Gastrocnemius medialis (tissue), 4 donors: Measurements from ENCODE around the gene POLL. TPM values are rescaled to one million over a fixed set of nuclear protein-coding genes. Genes with fewer than 3 reads are reported as not detected.

Experiments used
- ATAC-seq, 2 donors: fragments of 150-250 bp; one replicate each; pipeline ENCODE4 v1.9.1; 2016
- DNase-seq, 2 donors: peaks; one replicate each; pipeline ENCODE4 v3.0.0-alpha.2; 2019
- H3K27ac ChIP-seq, 4 donors: fragments of 200-600 bp; sonication (generic); 1 replicate in 1 of 4; 2 replicates in 3 of 4; pipeline ENCODE4 v1.5.1; 2016 to 2018; ENCODE audit warnings: mild to moderate bottlenecking in 2 of 4, moderate library complexity in 1 of 4
- H3K27me3 ChIP-seq, 3 donors: fragments of 200-600 bp; sonication (generic) in 2 of 3; 1 replicate in 1 of 3; 2 replicates in 2 of 3; pipeline versions ENCODE4 v1.5.1 to v1.6.0; 2016 to 2019; ENCODE audit warnings: mild to moderate bottlenecking in 1 of 3, moderate library complexity in 1 of 3
- H3K36me3 ChIP-seq, 2 donors: fragments of 200-600 bp; sonication (generic) in 1 of 2; one replicate each; pipeline ENCODE4 v1.5.1; 2017 to 2018
- H3K4me1 ChIP-seq, 2 donors: fragments of 200-600 bp; sonication (generic) in 1 of 2; one replicate each; pipeline ENCODE4 v1.5.1; 2016 to 2017; ENCODE audit warnings: mild to moderate bottlenecking in 2 of 2
- H3K4me3 ChIP-seq, 4 donors: fragments of 200-600 bp; sonication (generic) in 3 of 4; 1 replicate in 1 of 4; 2 replicates in 3 of 4; pipeline ENCODE4 v1.5.1; 2016 to 2019; ENCODE audit warnings: mild to moderate bottlenecking in 2 of 4
- H3K9me3 ChIP-seq, 3 donors: fragments of 200-600 bp; sonication (generic) in 2 of 3; 1 replicate in 1 of 3; 2 replicates in 2 of 3; pipeline ENCODE4 v1.5.1; 2016 to 2019
- POLR2A ChIP-seq, 2 donors: fragments of 450-650 bp; IDR thresholded peaks; one replicate each; pipeline ENCODE4 v1.6.1; 2017; ENCODE audit warnings: antibody characterized with exemption in 2 of 2, mild to moderate bottlenecking in 2 of 2, moderate library complexity in 2 of 2
- in situ Hi-C, 4 donors: fragments of 200-750 bp; cut with MboI; loops; one replicate each; pipeline versions ENCODE4 v1.15.0 to v1.8.0; 2017; ENCODE audit warnings: low sequenced_read_pairs in 4 of 4
- intact Hi-C: fragments of 100-400 bp; cut with DNase I; formaldehyde crosslinking; loops from one replicate; pipeline ENCODE4 v1.15.1; 2023; ENCODE audit warnings: low total_unique reads
- total RNA-seq, 4 donors: library from RNA; depleted of rRNA; stranded (reverse); fragments of >200 nt; gene quantifications; one replicate each; pipeline versions ENCODE4 v1.1.0 to v1.2.3, GENCODE V29; 2016
- TF ChIP-seq, protein P1 (sequence below), 5 experiments: fragments of 450-650 bp in 3 of 5; fragments of 200-600 bp in 2 of 5; sonication (generic) in 2 of 5; IDR thresholded peaks in 4 of 5; conservative IDR thresholded peaks in 1 of 5; 1 replicate in 4 of 5; 2 replicates in 1 of 5; pipeline ENCODE4 v1.5.1; 2016 to 2019; ENCODE audit warnings: antibody characterized with exemption in 5 of 5, mild to moderate bottlenecking in 3 of 5, moderate library complexity in 3 of 5

Gene POLL
- total RNA-seq, 4 donors from 2014 or later, result 15.4 to 33.1 (median 29.4) TPM

DNA sequence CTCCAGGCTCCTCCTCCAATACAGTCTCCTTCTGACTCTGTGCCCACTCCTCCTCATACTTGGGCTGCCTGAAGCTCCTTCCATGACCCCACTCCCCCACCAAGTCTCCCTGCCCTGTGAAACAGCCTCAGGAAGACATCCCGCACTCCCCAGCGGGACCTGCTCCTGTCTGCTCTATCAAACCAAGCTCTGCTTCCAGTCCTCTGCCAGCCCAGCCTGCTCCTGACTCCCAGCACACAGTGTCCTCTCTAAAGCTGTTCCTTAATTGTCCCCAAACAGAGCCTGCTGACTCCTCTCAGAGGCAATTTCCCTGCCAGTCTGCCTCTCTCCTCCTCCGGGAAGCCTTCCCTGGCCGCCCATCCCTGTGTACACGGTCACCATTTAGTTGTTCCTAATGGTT lies 9.9 kb downstream of the POLL start:
- intact Hi-C loops, result loop anchor here (10.0 kb wide), 1 partner anchor 113 kb away; no protein-coding TSS in a partner anchor
- TF ChIP-seq, protein P1, sequence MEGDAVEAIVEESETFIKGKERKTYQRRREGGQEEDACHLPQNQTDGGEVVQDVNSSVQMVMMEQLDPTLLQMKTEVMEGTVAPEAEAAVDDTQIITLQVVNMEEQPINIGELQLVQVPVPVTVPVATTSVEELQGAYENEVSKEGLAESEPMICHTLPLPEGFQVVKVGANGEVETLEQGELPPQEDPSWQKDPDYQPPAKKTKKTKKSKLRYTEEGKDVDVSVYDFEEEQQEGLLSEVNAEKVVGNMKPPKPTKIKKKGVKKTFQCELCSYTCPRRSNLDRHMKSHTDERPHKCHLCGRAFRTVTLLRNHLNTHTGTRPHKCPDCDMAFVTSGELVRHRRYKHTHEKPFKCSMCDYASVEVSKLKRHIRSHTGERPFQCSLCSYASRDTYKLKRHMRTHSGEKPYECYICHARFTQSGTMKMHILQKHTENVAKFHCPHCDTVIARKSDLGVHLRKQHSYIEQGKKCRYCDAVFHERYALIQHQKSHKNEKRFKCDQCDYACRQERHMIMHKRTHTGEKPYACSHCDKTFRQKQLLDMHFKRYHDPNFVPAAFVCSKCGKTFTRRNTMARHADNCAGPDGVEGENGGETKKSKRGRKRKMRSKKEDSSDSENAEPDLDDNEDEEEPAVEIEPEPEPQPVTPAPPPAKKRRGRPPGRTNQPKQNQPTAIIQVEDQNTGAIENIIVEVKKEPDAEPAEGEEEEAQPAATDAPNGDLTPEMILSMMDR (IDR thresholded peaks at IDR 0.05 in 4 of 5, conservative IDR thresholded peaks at IDR 0.05 in 1 of 5), result no peak
- no peak for TF ChIP-seq POLR2A (IDR thresholded peaks at IDR 0.05)
- no peak overlapping the region for H3K4me3 ChIP-seq
- no peaks in the 10 kb centered on the region for H3K9me3 ChIP-seq
- in situ Hi-C loops, result no loop called here
- ATAC-seq, result no peak
- H3K27ac ChIP-seq, result no peak overlapping the region
- H3K27me3 ChIP-seq, result no peaks in the 10 kb centered on the region
- no peaks in the 10 kb centered on the region for H3K4me1 ChIP-seq
- H3K36me3 ChIP-seq, result peaks cover 0 to 53% of the 10 kb centered on the region in 2 donors
- DNase-seq, result no peak

DNA sequence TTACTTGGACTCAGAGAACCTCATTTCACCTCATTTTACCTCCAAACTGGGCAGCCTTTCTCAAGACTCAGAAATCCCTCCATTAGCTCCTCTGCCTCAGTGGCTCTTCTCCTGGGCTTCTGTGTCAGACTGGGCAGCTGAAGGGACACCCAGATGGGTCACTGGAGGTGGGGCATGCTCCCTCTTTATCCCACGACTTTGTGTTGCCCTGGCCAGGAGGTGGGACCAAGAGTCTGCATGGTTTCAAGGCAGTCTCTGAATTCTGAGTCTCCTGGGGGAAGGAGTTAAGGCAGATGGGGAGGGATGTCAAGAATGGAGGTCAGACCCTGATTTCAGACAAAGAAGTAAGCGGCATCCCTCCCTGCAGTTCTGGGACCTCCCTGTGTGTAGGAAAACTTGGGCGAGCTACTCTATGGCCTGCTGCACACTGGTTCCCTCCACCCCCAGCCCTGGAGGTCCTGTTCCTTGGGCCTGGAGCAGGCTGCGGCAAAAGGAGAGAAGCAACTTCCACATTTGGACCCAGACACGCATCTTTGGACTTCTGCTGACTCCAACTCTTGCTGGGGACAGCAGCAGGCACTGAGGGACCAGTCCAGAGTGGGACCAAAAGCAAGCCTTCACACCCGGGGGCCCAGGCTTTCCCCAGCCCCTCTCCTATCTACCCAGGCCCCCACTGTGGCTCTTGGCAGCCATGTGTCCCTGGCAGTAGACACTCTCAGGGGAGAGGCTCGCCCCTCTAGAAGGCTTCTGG lies 10.8 kb downstream of the POLL start:
- in situ Hi-C loops (no loop called here), intact Hi-C loops (loop anchor here (10.0 kb wide), 1 partner anchor 112 kb away; no protein-coding TSS in a partner anchor)
- DNase-seq, result no peak

DNA sequence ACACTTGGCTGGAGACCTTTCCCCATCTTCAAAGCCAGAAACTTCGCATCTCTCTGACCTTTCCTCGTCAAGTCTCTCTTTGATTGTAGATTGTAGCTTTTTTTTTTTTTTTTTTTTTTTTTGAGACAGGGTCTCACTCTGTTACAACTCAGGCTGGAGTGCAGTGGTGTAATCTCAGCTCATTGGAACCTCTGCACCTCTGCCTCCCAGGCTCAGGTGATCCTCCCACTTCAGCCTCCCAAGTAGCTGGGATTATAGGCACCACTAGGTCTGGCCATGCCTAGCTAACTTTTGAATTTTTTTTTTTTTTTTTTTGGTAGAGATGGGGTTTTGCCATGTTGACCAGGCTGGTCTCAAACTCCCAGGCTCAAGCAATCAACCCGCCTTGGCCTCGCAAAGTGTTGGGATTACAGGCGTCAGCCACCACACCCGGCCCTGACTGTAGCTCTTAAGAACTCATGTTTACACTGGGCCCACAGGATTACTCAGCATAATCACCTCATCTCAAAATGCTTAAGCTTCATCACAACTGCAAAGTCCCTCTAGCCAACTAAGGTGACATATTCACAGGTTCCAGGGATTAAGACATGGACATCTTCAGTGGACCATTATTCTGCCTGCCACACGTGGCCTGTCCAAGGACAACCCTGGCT lies 11.7 kb downstream of the POLL start:
- TF ChIP-seq, protein P1 (IDR thresholded peaks at IDR 0.05 in 4 of 5, conservative IDR thresholded peaks at IDR 0.05 in 1 of 5), result no peak
- no peak for TF ChIP-seq POLR2A (IDR thresholded peaks at IDR 0.05)
- intact Hi-C loops (loop anchor here (10.0 kb wide), 1 partner anchor 112 kb away; no protein-coding TSS in a partner anchor), in situ Hi-C loops (no loop called here)
- H3K36me3 ChIP-seq, result peaks cover 0 to 34% of the 10 kb centered on the region in 2 donors
- DNase-seq (no peak), ATAC-seq (no peak)
- H3K4me3 ChIP-seq, result no peak overlapping the region
- H3K27me3 ChIP-seq, result no peaks in the 10 kb centered on the region
- no peak overlapping the region for H3K27ac ChIP-seq
- peaks cover 0 to 8% (median 6%) of the 10 kb centered on the region in 3 donors for H3K9me3 ChIP-seq
- H3K4me1 ChIP-seq, result no peaks in the 10 kb centered on the region

More for the DNA sequence above, 10.8 kb downstream of the POLL start:
- peaks cover 0 to 7% (median 5%) of the 10 kb centered on the region in 3 donors for H3K9me3 ChIP-seq
- H3K36me3 ChIP-seq, result peaks cover 0 to 44% of the 10 kb centered on the region in 2 donors
- no peaks in the 10 kb centered on the region for H3K4me1 ChIP-seq
- ATAC-seq, result no peak
- no peak overlapping the region for H3K27ac ChIP-seq
- H3K4me3 ChIP-seq, result no peak overlapping the region
- no peaks in the 10 kb centered on the region for H3K27me3 ChIP-seq
- TF ChIP-seq POLR2A (IDR thresholded peaks at IDR 0.05), result no peak
- TF ChIP-seq, protein P1 (IDR thresholded peaks at IDR 0.05 in 4 of 5, conservative IDR thresholded peaks at IDR 0.05 in 1 of 5), result no peak

DNA sequence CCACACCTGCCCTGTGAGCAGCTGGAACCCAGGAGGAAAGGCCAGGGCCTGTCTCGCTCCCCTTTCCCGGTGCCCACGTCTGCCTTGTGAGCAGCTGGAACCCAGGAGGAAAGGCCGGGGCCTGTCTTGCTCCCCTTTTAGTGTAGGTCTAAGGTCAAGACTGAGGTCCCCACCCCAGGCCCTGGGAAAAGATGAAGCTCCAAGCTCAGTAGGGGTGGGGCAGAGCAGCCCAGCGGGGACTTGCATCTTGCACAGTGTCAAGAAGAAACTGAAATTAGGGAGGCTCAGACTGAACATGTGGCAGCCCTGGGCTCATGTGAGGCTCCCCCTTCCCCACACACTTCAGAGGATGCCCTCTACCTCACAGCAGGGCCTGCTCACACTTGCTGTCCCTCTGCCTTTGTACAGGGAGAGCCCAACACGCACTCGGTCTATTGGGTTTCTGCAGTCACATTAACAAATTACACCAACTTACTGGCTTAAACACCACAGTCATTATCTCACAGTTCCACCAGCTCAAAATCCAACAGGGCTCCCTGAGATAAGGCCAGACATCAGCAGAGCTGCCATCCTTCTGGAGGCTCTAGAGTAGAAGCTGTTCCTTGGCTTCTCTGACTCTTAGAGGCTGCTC lies 12.4 kb downstream of the POLL start:
- H3K9me3 ChIP-seq, result peaks cover 0 to 8% (median 6%) of the 10 kb centered on the region in 3 donors

More for the DNA sequence above, 12.4 kb downstream of the POLL start:
- Histone ChIP-seq H3K27ac (no peak overlapping the region), H3K4me3 (no peak overlapping the region), H3K36me3 (peaks cover 0 to 28% of the 10 kb centered on the region in 2 donors), H3K27me3 (no peaks in the 10 kb centered on the region), H3K4me1 (peaks cover 1 to 3% of the 10 kb centered on the region in 2 donors)
- intact Hi-C loops (loop anchor here (10.0 kb wide), 1 partner anchor 111 kb away; no protein-coding TSS in a partner anchor), in situ Hi-C loops (no loop called here)
- no peak for TF ChIP-seq POLR2A (IDR thresholded peaks at IDR 0.05)
- TF ChIP-seq, protein P1 (IDR thresholded peaks at IDR 0.05 in 4 of 5, conservative IDR thresholded peaks at IDR 0.05 in 1 of 5), result no peak
- no peak for DNase-seq
- ATAC-seq, result no peak
